Right forelimb (tissue), 1 donor: ENCODE results near the gene ARHGEF3.
"Not testable (repeated sequence)": the region's sequence is repeated elsewhere in the genome, so short reads cannot be mapped to it uniquely, and the experiment has no call there.

ENCODE experiments used
- DNase-seq: peaks from one replicate; pipeline ENCODE4 v3.0.0-alpha.2; 2018

The ARHGEF3 gene

GRCh38 chr3:56769116-56769707 lies 32.5 kb downstream of the ARHGEF3 start:
- DNase-seq = peak; percentile 51

DNA sequence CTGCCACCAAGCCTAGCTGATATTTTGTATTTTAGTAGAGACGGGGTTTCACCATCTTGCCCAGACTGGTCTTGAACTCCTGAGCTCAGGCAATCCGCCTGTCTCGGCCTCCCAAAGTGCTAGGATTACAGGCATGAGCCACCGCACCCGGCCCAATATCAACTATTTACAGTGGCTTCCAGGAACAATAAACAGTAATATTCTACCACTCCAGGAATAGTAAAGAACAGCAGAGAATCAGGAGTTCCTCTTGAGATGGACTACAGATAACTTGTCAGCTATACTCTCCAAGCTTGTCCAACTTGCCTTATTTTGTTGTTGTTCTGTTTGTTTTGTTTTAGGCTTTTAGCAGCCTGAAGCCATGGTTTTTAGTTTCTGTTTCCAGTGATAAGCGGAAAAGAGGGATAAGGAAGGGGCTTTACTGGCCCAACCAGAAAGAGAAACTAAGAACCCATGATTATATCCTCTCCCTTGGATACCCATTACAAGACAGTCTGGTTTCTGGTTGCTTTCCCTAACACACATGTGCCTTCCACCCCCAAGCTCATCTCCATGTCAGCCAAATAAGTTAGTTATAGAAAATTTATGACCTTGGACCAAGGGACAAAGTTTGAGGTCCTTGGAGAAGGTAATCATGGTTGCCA lies 36.7 kb downstream of the ARHGEF3 start:
- DNase-seq = no peak

DNA sequence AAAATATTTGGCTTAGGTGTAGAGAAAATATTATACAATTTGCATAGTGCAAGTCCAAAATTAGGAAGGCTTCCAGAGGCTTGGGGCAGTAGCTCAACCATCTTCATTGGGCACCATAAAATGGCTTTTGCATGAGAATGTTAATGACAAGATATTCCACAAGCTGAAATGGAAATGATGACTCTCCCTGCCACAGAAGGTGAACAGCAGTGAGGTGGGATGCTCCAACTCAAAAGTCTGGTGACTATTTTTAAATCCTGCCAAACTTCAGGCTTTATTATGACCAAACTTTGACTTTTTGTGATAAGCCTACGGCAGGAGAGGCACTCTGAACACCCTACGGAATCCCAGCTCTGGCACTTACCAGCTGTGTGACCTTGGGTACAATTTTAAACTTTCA lies 37.6 kb downstream of the ARHGEF3 start:
- no peak for DNase-seq

DNA sequence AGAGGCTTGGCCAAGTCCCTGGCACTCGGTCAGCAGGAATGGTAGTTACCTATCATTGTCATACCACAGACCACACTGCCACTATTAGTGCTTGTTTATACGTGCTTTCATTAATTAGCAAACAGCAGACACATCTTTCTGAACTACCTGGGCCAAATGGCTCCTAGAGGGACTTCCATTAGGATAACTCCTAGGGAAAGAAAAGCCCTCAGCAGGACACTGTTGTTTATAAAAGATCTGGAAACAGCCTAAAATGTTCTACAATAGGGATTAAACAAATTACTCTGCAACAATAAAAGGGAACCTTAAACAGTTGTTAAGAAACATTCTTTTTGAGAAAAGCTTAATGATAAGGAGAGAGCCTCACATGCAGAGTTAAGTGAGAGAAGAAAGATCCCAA lies 38.5 kb downstream of the ARHGEF3 start:
- DNase-seq = no peak

DNA sequence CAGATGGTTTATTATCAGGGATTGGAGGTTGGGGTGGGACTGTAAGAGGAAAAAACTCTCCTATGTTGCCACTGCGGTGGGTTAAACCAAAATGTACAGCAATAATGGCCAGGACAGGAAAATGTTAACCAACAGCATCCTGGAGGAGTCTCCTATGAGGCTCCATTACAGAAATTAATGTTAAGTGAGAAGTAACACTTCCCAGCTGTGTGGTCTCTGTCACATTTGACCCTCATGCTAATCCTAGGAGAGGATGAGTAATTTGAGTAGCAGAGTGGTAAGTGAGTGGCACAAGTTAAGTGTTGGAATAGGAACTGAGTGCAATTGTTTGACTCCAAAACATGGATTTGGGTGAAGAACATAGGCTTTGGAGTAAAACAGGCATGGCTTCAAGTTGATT lies 39.0 kb downstream of the ARHGEF3 start:
- DNase-seq = no peak

DNA sequence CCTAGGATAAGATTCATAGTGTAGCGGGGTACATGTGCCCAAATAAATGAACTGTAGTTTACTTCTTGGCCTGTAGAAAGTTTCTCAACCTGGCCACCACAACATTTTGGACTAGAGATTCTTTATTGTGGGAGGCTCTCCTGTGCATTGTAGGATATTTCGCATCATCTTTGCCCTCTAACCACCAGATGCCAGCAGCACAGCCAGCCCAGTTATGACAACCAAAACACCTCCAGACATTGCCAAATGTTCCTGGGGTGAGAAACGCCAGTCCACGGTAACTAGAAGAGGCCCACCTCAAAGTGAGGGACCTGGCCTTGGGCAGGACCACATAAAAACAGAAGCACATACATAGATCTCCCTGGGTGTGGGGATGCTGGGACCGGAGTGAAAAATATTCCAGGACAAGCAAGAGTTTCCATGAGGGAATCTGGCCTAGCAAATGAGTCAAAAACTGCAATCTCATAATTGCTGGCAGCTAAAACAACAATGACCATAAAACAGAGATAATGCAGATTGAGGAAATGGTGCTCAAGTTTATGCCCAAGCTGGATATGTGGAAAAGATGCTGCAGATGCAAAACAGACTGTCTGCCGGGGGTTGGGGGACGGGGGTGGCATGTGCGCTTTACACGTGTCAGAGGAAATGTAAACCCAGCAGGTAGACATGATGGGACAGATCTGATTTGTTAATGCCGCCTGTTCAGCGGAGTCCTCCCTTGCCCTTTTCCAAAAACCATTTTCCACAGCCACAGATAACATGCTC lies 39.7 kb downstream of the ARHGEF3 start:
- no peak for DNase-seq

- DNase-seq = no peak
Observed at GRCh38 chr3:56761023-56761422, 40.7 kb downstream of the ARHGEF3 start.

DNA sequence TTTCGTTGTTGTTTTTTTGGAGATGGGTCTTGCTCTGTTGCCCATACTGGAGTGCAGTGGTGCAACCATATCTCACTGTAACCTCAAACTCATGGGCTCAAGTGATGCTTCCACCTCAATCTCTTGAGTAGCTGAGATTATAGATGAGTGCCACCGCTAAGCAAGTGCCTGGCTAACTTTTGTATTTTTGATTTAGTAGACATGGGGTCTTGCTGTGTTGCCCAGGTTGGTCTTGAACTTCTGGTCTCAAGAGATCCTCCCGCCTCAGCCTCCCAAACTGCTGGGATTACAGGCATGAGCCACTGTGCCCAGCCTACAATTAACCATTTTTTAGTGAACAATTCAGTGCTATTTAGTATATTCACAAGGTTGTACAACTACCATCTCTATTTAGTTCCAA lies 42.2 kb downstream of the ARHGEF3 start:
- DNase-seq = no peak

DNA sequence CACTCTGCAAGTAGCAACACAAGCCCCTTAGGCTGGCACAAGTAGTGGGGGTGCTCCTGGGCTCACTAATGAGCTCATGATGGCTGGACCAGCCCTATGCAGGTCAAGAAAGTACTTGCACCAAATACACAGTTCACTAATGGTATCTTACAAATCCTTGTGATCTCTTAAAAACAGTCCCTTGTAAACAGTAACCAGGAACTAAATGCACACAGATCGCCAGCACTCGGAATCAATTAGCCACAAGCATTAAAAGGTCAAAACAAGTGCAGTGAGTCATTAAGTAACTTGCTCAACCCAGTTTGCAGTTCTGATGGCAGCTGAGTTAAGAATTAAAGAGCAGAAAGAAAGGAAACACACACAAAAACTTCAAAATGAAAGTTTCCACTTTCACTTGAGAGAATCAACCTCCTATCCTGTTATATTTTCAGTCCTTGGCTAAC lies 43.2 kb downstream of the ARHGEF3 start:
- DNase-seq = no peak

- not testable (repeated sequence) for DNase-seq
Observed at GRCh38 chr3:56758042-56758441, 43.7 kb downstream of the ARHGEF3 start.

DNA sequence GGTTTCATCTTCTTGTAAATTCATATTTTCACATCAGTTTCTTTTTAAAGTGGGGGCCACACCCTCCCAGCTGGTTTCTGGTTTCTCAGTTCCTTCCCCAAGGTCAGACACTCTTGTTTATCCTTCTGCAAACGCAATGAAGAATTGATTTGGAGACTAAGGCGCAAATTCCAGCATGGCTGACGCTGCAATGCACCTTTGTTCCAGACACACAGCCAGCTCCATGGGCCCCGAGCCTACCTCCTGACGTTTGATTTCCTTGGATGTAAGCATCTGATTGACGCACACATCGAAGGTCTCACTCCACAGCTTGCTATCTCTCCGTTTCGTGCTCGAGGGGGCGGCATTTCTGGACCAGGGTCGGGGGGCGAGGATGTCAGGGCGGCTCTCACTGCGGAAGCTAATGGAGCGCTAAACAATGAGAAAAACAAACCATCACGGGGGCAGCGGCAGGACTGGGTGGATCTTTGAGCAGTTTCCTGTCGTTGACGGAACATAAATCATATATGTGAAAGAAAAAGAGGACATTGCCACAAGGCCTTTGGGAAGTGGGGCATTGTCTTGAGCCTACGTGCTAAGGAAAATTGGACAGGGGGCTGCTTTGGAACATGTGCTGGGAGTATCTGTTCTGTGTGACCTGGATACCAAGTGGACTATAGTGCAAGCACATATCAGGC lies 46.9 kb downstream of the ARHGEF3 start:
- DNase-seq = no peak

DNA sequence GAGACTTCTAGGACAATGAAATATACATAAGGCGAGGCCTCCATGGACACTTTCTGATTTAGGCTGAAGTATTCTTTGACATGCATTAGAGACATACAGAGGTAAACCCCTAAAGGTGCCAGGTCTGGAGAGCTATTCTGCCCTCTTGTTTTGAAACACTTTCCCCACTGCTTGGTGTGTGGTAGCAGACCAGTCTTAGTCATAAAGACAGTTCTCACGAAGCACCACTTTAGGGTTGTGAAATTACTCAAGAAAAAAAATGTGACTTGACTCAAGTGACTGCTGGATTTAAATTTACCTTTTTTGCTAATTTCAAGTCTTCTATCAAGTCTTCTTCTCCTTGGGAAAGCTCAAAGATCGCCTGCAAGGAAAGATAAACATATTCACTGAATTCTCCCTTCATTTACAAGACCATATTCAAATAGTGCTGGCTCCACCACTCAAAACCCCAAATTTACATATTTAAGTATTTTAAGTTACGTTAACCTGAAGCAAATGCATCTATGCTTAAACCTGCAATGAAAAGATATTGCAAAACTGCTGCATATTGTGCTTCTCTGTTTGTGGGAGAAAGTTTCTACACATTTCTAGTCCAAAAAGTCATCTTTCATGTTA lies 48.4 kb downstream of the ARHGEF3 start:
- no peak for DNase-seq

DNA sequence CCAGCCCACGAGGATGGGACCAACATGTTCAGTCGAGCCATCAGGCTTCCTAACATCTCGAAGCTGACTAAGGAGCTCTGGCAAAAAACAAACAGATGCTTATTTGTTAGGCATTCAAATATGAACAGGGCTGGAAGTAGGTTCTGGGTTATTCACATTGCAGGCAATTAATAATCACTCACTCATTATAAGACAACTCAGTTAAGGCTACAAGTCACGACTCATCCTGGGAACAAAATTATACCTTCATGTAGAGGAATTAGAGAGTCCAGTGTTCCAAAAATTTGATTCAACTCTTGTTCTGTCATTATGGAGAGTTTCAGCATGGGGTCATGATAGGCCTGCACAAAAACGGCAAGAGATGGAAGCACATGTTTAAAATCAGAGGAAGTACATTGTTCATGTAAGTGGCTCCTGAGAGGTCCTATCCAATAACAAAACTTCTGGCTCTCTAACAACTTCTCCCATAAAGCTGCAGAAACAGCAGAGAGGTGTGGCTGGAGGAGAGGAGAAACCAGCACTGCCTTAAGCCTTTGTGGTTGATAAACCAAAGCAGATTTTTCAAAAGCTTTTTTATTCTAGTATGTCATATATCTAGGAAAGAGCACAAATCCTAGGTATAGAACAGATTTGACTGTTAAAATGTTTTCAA lies 50.6 kb downstream of the ARHGEF3 start:
- DNase-seq = no peak

DNA sequence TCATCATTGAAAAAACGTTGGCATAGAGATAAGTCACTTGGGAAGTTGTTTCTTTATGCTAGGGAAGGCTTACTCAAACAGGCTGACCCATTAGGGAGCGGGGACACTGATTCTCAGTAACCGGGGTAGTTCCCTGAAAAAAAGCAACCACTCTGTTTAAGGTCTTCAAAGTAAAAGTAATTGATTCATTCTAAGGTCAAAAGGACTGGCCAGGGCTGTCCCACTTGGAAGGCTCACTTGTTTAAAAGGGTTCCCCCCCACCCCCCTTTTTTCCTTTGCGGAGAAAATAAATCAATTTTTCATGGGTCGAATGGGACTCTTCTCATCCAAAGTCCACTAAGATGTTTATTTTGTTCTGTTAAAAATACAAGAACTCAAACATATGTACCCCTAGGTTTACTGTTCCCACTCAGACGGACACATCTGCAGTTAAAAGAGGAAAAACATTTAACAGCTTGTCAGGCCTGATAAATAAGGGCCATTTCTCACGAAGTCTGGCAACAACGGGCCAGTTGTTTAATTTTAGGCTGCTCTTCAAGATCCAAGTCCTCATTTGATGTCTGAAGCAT lies 53.0 kb downstream of the ARHGEF3 start:
- DNase-seq = no peak

- DNase-seq = no peak
Observed at GRCh38 chr3:56747150-56747549, 54.6 kb downstream of the ARHGEF3 start.

- no peak for DNase-seq
Observed at GRCh38 chr3:56744016-56744415, 57.7 kb downstream of the ARHGEF3 start.

DNA sequence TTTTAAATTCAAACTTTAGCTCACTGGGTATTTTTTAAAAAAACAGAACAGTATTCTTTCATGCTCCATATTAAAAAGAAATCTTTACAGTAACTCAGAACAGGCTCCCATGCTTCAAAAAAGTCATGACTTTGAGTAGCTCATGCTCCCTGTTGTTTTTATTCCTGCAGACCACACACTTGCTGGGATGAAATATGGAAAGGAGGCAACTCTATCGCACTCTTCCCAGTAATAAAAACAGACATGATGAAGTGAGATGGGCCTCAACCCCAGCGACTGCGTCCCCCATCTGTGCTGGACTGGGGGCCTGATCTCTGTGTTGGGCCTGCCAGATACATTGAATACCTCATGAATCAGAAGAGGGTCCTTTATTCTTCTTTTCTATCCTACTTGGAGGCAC lies 58.9 kb downstream of the ARHGEF3 start:
- no peak for DNase-seq

DNA sequence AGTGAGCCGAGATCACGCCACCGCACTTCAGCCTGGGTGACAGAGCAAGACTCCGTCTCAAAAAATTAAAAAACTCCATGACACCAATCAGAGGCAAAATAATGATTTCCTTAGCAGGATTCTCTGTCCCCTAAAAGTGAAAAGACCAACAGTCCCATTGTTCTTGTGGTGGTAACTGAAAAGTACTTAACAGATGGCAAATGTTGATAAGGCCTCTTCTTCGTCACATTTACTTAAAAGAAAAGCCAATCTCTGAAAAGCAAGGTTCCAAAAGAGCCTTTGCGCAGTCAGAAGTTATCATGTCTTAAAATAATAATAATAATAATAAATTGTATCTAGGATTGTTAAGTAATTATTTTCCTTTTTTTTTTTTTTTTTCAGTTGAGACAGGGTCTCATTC lies 62.7 kb downstream of the ARHGEF3 start:
- DNase-seq = no peak

DNA sequence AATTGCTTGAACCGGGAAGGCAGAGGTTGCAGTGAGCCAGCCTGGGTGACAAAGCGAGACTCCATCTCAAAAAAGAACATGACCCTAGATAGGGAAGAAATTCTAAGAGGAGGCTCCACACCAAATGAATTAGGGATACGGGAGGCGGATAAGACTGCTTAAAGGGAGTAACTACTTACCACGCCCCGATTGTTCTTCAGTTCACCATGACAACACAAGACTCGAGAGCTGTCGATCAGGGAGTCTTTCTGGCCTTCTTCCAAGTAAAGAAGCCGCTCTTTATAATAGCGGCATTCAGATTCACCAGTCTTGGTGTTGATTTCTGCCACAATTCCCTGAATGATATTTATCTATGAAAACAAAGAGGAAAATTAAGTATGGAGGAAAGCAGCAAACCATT lies 64.7 kb downstream of the ARHGEF3 start:
- no peak for DNase-seq

DNA sequence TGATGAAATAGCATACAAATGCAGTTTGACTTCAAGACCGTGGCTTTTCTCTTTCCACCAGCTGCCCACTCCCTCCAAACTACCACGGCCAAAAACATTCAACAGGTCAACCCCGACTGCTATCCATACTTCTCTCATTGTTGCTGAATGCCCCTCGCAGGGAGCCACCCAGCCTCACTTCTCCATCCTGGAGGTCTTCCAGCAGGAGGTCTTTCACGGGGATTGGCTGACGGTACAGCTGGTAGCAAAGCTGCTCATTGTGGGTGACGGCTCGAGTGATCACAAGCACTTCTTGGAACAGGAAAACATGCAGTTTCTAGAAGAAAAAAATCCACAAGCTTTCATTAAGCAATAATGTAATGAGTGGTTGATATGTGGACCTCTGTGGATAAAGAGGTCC lies 69.6 kb downstream of the ARHGEF3 start:
- DNase-seq = no peak

GRCh38 chr3:56725175-56725574 lies 76.6 kb downstream of the ARHGEF3 start:
- no peak for DNase-seq

DNA sequence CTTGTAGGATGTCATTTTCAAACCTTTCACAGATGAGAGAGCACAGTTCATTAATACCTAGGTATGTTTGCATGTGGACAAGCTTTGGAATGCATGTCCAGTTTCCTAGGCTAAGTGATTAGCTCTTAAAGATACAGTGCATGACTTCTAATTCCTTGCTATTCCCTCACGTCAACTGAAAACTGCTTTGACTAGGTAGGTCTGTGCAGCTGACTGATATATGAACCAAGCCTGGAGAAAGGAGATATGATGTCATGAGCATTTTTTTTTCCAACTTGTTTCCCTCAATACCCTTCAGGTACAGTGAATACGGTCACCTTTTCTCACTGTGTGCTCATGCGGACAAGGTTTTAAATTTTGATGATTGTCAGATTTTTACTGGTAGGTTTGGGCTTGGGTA lies 77.1 kb downstream of the ARHGEF3 start:
- DNase-seq = no peak
